Chondrocyte (in vitro differentiated cells): ENCODE data around the gene DPP3. TPM values are rescaled to one million over a fixed set of nuclear protein-coding genes. Genes with fewer than 3 reads are reported as not detected.
"Not testable (repeated sequence)": the region's sequence is repeated elsewhere in the genome, so short reads cannot be mapped to it uniquely, and the experiment has no call there.

ENCODE experiments used
- DNase-seq: peaks from one replicate; pipeline ENCODE4 v3.0.0; 2021; ENCODE audit warnings: mixed read lengths, low spot score
- H3K27ac Mint-ChIP-seq: one replicate; pipeline ENCODE4 v1.8.0; 2021; ENCODE audit warnings: mild to moderate bottlenecking, moderate library complexity, mixed read lengths; ENCODE audit not compliant: unreplicated experiment
- H3K27me3 Mint-ChIP-seq: 2 replicates; pipeline ENCODE4 v1.8.0; 2021; ENCODE audit warnings: low read depth, mixed read lengths
- H3K36me3 Mint-ChIP-seq: 2 replicates; pipeline ENCODE4 v1.8.0; 2021; ENCODE audit warnings: low read depth, mixed read lengths
- H3K4me1 Mint-ChIP-seq: 2 replicates; pipeline ENCODE4 v1.8.0; 2021; ENCODE audit warnings: low read depth, mild to moderate bottlenecking, mixed read lengths
- H3K4me3 Mint-ChIP-seq: one replicate; pipeline ENCODE4 v1.8.0; 2021; ENCODE audit warnings: mild to moderate bottlenecking, moderate library complexity, mixed read lengths; ENCODE audit not compliant: unreplicated experiment
- H3K9me3 Mint-ChIP-seq: 2 replicates; pipeline ENCODE4 v1.8.0; 2021; ENCODE audit warnings: low read depth, mixed read lengths
- total RNA-seq: library from RNA; stranded (reverse); gene quantifications from 3 replicates; pipeline ENCODE4 v1.2.1, GENCODE V29; 2021
- TF ChIP-seq, protein P1 (sequence below): fragments of 200-600 bp; sonication (generic); IDR thresholded peaks from 2 replicates; pipeline ENCODE4 v1.5.0; 2021; ENCODE audit warnings: antibody characterized with exemption, mild to moderate bottlenecking, moderate library complexity

The DPP3 gene
- total RNA-seq, 1 donor from 2014 or later: 44.4 TPM

DNA sequence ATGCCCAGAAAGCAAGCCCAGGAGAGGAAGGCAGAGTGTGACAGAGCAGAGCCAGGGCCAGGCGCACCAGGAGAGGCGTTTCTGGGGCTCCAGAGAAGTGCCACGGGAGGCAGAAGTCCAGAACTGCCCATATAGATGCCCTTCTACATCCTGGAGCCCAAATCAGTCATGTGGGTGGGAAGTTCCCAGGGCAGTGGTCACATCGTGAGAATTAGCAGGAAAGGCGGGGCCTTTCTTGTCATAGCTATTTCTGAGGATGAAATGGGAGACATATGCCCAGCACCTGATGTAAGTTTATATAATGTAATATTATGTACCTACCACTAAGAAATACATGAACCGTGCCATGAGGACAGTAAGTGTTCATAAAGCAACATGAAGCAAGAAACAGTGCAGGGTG is 52.5 kb downstream of the DPP3 start:
- H3K9me3 Mint-ChIP-seq: no peaks in the 10 kb centered on the region
- DNase-seq: no peak
- TF ChIP-seq, protein P1, sequence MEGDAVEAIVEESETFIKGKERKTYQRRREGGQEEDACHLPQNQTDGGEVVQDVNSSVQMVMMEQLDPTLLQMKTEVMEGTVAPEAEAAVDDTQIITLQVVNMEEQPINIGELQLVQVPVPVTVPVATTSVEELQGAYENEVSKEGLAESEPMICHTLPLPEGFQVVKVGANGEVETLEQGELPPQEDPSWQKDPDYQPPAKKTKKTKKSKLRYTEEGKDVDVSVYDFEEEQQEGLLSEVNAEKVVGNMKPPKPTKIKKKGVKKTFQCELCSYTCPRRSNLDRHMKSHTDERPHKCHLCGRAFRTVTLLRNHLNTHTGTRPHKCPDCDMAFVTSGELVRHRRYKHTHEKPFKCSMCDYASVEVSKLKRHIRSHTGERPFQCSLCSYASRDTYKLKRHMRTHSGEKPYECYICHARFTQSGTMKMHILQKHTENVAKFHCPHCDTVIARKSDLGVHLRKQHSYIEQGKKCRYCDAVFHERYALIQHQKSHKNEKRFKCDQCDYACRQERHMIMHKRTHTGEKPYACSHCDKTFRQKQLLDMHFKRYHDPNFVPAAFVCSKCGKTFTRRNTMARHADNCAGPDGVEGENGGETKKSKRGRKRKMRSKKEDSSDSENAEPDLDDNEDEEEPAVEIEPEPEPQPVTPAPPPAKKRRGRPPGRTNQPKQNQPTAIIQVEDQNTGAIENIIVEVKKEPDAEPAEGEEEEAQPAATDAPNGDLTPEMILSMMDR: no peak
- H3K4me3 Mint-ChIP-seq: no peak overlapping the region
- no peak overlapping the region for H3K27ac Mint-ChIP-seq
- H3K27me3 Mint-ChIP-seq: no peaks in the 10 kb centered on the region
- no peaks in the 10 kb centered on the region for H3K4me1 Mint-ChIP-seq
- peaks cover 11% of the 10 kb centered on the region for H3K36me3 Mint-ChIP-seq

DNA sequence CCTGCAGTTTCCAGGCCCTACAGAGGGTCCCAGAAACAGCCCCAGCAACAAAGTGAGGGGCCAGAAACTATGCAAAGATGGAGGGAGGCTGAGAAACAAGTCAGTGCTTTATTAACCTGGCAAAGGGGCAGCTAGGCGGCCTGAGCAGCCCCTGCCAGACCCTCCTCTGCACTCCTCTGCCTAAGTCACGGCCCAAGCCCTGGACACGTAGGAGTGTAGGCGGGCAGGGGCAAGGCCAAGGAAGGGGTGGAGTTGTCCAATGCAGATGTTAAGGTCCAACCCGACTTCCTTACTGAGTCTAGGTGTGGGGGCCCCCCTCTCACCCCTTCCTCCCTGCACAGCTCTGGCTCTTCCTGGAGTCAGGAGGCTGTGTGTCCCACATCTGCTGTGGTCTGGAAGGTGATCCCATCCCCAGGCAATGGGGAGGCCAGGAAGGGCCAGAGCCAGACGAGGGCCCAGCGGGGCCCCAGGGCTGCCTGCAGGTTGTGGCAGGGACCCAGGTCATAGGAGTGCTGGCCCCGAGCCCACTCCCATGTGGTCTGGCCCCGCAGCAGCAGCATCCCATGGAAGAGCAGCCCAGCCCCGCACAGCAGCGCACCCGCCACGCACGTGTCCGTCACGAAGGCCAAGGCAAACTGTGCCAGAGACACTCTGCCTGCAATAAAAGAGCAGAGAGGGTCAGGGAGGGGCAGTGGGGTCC is 59.1 kb downstream of the DPP3 start:
- TF ChIP-seq, protein P1: no peak
- H3K27me3 Mint-ChIP-seq: no peaks in the 10 kb centered on the region
- H3K9me3 Mint-ChIP-seq: no peaks in the 10 kb centered on the region
- H3K4me1 Mint-ChIP-seq: peaks cover 16% of the 10 kb centered on the region
- H3K36me3 Mint-ChIP-seq: peaks cover 25% of the 10 kb centered on the region
- no peak for DNase-seq
- no peak overlapping the region for H3K4me3 Mint-ChIP-seq
- no peak overlapping the region for H3K27ac Mint-ChIP-seq

DNA sequence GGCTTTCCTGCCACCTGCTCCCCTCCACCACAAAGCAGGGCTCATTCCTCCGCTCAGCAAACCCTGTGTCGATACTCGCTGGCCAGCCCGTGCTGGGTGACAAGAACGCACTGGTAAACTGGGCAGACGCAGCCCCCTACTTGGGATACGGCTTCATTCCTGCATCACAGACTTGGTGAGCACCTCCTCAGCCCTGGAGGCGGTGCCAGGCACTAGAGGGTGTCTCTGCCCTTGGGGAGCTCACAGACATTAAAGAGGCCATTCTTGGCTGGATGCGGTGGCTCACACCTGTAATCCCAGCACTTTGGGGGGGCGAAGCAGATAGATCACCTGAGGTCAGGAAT is 59.6 kb downstream of the DPP3 start:
- H3K36me3 Mint-ChIP-seq: peaks cover 25% of the 10 kb centered on the region

DNA sequence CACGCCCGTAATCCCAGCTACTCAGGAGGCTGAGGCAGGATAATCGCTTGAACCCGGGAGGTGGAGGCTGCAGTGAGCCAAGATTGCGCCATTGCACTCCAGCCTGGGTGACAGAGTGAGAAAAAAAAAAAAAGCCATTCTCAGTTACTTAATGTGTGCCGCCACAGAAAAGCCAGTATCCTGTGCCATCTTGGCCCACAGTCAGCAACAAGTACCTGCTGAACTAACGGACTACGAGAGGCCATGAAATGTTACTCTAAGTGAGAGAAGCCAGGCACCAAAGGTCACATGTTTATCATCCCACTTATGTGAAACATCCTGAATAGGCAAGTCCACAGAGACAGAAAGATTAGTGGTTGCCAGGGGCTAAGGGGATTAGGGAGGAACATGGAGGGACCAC is 60.4 kb downstream of the DPP3 start:
- not testable (repeated sequence) for H3K9me3 Mint-ChIP-seq, DNase-seq, H3K27ac Mint-ChIP-seq, H3K27me3 Mint-ChIP-seq, H3K4me3 Mint-ChIP-seq
- Mint-ChIP-seq H3K36me3 (peaks cover 25% of the 10 kb centered on the region), H3K4me1 (peaks cover 23% of the 10 kb centered on the region)

More for the DNA sequence above, 59.6 kb downstream of the DPP3 start:
- no peak overlapping the region for H3K27ac Mint-ChIP-seq
- DNase-seq: no peak
- no peak overlapping the region for H3K4me3 Mint-ChIP-seq
- peaks cover 17% of the 10 kb centered on the region for H3K4me1 Mint-ChIP-seq
- TF ChIP-seq, protein P1: no peak
- no peaks in the 10 kb centered on the region for H3K9me3 Mint-ChIP-seq
- H3K27me3 Mint-ChIP-seq: no peaks in the 10 kb centered on the region

DNA sequence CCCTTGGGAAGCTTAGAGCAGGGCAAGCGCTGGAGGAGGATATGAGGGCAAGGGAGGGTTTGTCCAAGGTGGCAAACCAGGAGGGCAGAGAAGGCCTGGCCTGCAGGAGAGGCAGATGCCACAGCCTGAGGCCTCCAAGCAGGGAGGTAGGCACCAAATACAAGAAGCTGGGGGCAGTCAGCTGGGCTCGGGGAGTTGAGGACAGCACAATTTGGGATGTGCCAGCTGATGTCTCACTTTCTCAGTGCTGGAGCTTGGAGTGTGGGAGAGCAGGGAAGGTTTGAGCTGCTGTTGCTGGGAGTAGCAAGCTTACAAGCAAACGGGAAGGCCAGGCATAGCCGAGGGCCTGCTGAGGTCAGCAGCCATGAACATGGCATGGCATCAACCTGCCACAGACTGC is 61.7 kb downstream of the DPP3 start:
- H3K27ac Mint-ChIP-seq: no peak overlapping the region
- TF ChIP-seq, protein P1: no peak

DNA sequence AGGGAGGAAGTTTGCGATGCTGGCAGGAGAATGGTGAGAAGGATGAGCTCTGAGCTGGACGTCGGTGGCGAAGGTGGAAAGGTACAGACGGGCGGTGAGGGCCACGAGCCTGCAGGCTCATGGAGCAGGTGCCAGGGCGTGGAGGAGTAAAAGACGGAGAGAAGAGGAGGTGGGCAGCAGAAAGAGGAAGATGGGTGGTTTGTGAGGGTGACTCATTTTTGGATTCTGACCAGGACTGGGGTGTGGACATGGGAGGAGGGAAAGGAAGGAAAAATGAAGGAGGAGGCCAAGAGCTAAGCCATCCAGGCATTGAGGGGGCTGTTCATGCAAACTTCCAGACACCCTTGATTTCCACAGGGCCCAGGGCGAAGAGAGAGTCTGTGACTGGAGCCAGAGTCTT is 62.1 kb downstream of the DPP3 start:
- no peak for DNase-seq
- TF ChIP-seq, protein P1: no peak
- H3K27ac Mint-ChIP-seq: no peak overlapping the region
- no peaks in the 10 kb centered on the region for H3K9me3 Mint-ChIP-seq
- peaks cover 19% of the 10 kb centered on the region for H3K36me3 Mint-ChIP-seq
- no peaks in the 10 kb centered on the region for H3K27me3 Mint-ChIP-seq
- peaks cover 28% of the 10 kb centered on the region for H3K4me1 Mint-ChIP-seq
- no peak overlapping the region for H3K4me3 Mint-ChIP-seq

More for the DNA sequence above, 61.7 kb downstream of the DPP3 start:
- no peak for DNase-seq
- H3K9me3 Mint-ChIP-seq: no peaks in the 10 kb centered on the region
- H3K27me3 Mint-ChIP-seq: no peaks in the 10 kb centered on the region
- peaks cover 21% of the 10 kb centered on the region for H3K36me3 Mint-ChIP-seq
- peaks cover 28% of the 10 kb centered on the region for H3K4me1 Mint-ChIP-seq
- no peak overlapping the region for H3K4me3 Mint-ChIP-seq
